ENCODE results near the gene TRIP13. TPM values are rescaled to one million over a fixed set of nuclear protein-coding genes. Genes with fewer than 3 reads are reported as not detected.
"Not testable (repeated sequence)": the region's sequence is repeated elsewhere in the genome, so short reads cannot be mapped to it uniquely, and the experiment has no call there.

Gene TRIP13
- total RNA-seq, 1 donor from 2014 or later = 1.0 TPM

GRCh38 chr5:934381-934967 is 41.8 kb downstream of the TRIP13 start:
- DNase-seq (ENCODE audit: low spot score) (peak; percentile 29), ATAC-seq (peak; percentile 44)

- no peak for ATAC-seq
These were observed 42.9 kb downstream of the TRIP13 start for GRCh38 chr5:935510-936084.

GRCh38 chr5:936149-937144 is 43.8 kb downstream of the TRIP13 start:
- DNase-seq (ENCODE audit: low spot score) (peak; percentile 39), ATAC-seq (no peak)

More at GRCh38 chr5:935510-936084, 42.9 kb downstream of the TRIP13 start:
- DNase-seq (ENCODE audit: low spot score) = no peak

GRCh38 chr5:937151-937924 is 44.7 kb downstream of the TRIP13 start:
- peak; percentile 40 for DNase-seq (ENCODE audit: low spot score)
- no peak for ATAC-seq

GRCh38 chr5:939368-939767 is 46.7 kb downstream of the TRIP13 start:
- DNase-seq (ENCODE audit: low spot score) (no peak), ATAC-seq (no peak)

GRCh38 chr5:940741-941140 is 48.1 kb downstream of the TRIP13 start:
- not testable (repeated sequence) for DNase-seq (ENCODE audit: low spot score); ATAC-seq

- no peak for DNase-seq (ENCODE audit: low spot score)
- ATAC-seq = no peak
These were observed 50.7 kb downstream of the TRIP13 start for GRCh38 chr5:943201-943917.

- DNase-seq (ENCODE audit: low spot score) = no peak
- no peak for ATAC-seq
These were observed 51.4 kb downstream of the TRIP13 start for GRCh38 chr5:943918-944620.

GRCh38 chr5:944621-944927 is 51.9 kb downstream of the TRIP13 start:
- DNase-seq (ENCODE audit: low spot score) (no peak), ATAC-seq (no peak)

- DNase-seq (ENCODE audit: low spot score) (peak; percentile 24), ATAC-seq (no peak)
These were observed 52.5 kb downstream of the TRIP13 start for GRCh38 chr5:944992-945685.

GRCh38 chr5:945691-946551 is 53.2 kb downstream of the TRIP13 start:
- ATAC-seq (peak; percentile 90), DNase-seq (ENCODE audit: low spot score) (peak; percentile 68)

- DNase-seq (ENCODE audit: low spot score) = peak; percentile 47
- ATAC-seq = peak; percentile 47
These were observed 54.3 kb downstream of the TRIP13 start for GRCh38 chr5:946720-947625.

- ATAC-seq (no peak), DNase-seq (ENCODE audit: low spot score) (peak; percentile 35)
These were observed 55.2 kb downstream of the TRIP13 start for GRCh38 chr5:947626-948471.

- DNase-seq (ENCODE audit: low spot score) (peak; percentile 38), ATAC-seq (no peak)
These were observed 56.0 kb downstream of the TRIP13 start for GRCh38 chr5:948472-949274.

GRCh38 chr5:949275-949543 is 56.5 kb downstream of the TRIP13 start:
- ATAC-seq = no peak
- peak; percentile 35 for DNase-seq (ENCODE audit: low spot score)

Measured in left lobe of liver (tissue), 2 donors.